Muscle of back (tissue), 11 donors: ENCODE results near the gene DMBT1. TPM values are rescaled to one million over a fixed set of nuclear protein-coding genes. Genes with fewer than 3 reads are reported as not detected.

ENCODE experiments used
- DNase-seq, 3 donors: peaks; one replicate each; pipeline versions ENCODE4 v3.0.0 to v3.0.0-alpha.2; 2013
- polyA plus RNA-seq, 10 donors: library from polyadenylated mRNA; unstranded; fragments of 120-200 nt; gene quantifications; one replicate each; pipeline ENCODE4 v1.2.1, GENCODE V29; 2013; ENCODE audit not compliant: insufficient read length in 10 of 10

Gene DMBT1
- polyA plus RNA-seq, 10 donors: 0.19 to 1.9 TPM; not detected in 8

GRCh38 chr10:122669842-122670241 lies 109.3 kb downstream of the DMBT1 start:
- no peak for DNase-seq

DNA sequence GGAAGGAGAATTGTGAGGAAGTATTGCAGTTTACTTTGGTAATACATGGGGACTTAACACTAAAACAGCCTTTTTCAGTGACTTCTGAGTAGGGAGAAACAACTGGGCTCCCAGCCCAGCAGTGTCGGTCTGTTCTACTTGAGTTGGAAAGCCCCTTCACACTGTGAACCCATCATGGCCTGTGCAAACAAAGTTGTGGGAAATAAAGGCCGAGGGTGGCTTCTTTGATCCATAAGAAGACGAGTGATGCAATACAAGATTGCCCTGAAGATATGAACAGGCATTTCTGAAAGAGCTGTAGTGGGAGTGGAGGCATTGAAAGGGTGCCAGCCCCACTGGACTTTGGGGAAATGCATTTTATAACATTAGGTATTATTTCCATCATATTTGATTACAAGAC lies 110.8 kb downstream of the DMBT1 start:
- no peak for DNase-seq

GRCh38 chr10:122672655-122673054 lies 112.1 kb downstream of the DMBT1 start:
- DNase-seq: no peak

DNA sequence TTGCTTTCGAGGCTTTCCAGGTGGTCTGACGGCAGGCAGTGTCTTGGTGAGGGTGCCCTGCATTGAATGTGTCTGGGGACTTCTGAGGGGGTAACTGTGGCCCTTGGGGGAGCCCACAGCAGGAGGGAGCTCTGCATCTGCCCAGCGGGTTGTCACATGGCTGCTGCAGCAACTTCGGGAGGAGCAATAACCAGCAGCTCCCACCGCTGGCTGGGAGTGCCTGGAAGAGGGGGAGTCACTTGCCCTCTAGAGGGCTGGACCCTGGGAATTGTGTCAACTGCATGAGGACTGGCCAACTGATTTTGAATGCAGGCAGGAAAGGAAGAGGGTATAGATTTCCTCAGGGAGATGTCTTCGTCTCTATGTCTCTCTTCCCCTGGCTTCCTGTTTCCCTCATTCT lies 112.7 kb downstream of the DMBT1 start:
- no peak for DNase-seq

- no peak for DNase-seq
Observed at GRCh38 chr10:122673731-122674130, 113.2 kb downstream of the DMBT1 start.

GRCh38 chr10:122674781-122675180 lies 114.2 kb downstream of the DMBT1 start:
- DNase-seq: no peak

- DNase-seq: no peak
Observed at GRCh38 chr10:122675278-122675677, 114.7 kb downstream of the DMBT1 start.

GRCh38 chr10:122678266-122678665 lies 117.7 kb downstream of the DMBT1 start:
- no peak for DNase-seq

DNA sequence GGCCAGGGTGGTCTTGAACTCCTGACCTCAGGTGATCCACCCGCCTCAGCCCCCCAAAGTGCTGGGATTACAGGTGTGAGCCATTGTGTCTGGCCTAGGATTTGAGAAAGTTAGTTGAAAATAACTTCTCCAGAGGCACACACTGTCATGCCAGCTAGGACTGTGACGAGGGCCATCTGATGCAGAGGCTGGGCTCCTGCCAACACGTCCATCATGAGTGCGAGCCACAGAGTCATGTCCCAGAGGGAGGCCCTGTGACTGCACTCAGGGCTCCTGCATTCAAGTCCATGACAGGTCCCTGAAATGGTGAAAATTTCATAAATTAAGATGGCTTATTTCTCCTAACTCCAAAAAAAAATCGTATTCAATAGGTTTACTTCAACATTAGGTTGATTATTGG lies 122.0 kb downstream of the DMBT1 start:
- no peak for DNase-seq

GRCh38 chr10:122688293-122688989 lies 127.9 kb downstream of the DMBT1 start:
- peak in 2 of 3 donors; percentile 0 to 22 for DNase-seq

DNA sequence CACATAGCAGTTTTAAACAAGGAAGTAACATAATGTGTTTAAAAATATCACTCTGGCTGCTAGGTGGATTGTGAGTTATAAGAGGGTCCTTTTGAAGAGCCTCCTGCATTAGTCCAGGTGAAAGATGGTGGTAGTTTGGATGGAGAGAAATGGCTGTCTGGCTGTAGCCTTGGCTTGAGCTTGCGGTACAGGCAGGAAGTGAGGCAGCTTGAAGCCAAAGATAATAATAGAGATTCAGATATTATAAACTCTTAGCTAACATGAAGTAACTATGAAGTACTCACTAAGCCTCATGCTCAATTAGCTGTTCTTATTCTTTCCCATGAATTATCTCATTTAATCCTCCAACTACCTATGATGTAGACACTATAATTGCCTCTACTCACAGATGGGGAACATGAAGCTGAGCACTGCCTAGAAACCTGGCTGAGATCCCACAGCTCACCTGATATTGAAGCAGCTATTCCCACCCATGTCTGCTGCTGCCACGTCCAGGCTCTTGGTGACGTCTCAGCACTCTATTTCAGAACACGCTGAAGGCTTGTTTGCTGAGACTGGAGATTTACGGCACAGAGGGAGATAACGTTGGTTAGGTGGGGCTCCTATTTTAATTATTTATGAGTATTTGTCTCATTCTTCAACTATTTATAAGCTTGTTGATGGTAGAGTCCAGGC lies 128.7 kb downstream of the DMBT1 start:
- DNase-seq: no peak

- DNase-seq: no peak
Observed at GRCh38 chr10:122692744-122693143, 132.2 kb downstream of the DMBT1 start.

Other genes with a start within 250 kb of the DMBT1 start
- 10 to 100 TPM; 32.6 to 46.7 (median 34.4) TPM for gene PLEKHA1, start 186.0 kb upstream of the DMBT1 start, polyA plus RNA-seq
- under 1 TPM in 4 of 10 donors, not detected in 6; 0.16 to 0.56 (median 0.35) TPM for gene ARMS2, start 106.1 kb upstream of the DMBT1 start, polyA plus RNA-seq
- gene HTRA1, start 99.2 kb upstream of the DMBT1 start, polyA plus RNA-seq: 100 to 1,000 TPM in 6 of 10 donors, 10 to 100 TPM in 4; 86.1 to 172 (median 119) TPM
- not detected for gene C10orf120, start 139.1 kb downstream of the DMBT1 start, polyA plus RNA-seq